ENCODE measurements around the gene SPATA2L.
"Not testable (repeated sequence)": the region's sequence is repeated elsewhere in the genome, so short reads cannot be mapped to it uniquely, and the experiment has no call there.

DNA sequence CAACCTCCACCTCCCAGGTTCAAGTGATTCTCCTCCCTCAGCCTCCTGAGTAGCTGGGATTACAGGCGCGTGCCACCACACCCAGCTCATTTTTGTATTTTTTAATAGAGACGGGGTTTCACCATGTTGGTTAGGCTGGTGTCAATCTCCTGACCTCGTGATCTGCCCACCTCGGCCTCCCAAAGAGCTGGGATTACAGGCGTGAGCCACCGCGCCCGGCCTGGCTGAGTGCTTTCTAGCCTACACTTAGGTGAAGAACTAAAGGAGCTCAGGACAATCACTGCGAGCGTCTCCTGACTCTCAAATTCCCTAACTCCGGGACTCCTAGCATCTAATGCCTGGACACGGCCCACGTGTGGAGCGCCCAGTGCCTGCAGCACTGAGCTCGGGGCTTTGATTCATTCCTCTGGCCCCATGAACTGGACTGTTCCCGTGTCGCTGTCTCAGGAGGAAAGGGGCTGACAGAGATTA is 1.8 kb downstream of the SPATA2L start:
- TF ChIP-seq EZH2 (IDR thresholded peaks at IDR 0.05; ENCODE audit: insufficient read depth, low read length), result not testable (repeated sequence)
- TF ChIP-seq, protein P1, sequence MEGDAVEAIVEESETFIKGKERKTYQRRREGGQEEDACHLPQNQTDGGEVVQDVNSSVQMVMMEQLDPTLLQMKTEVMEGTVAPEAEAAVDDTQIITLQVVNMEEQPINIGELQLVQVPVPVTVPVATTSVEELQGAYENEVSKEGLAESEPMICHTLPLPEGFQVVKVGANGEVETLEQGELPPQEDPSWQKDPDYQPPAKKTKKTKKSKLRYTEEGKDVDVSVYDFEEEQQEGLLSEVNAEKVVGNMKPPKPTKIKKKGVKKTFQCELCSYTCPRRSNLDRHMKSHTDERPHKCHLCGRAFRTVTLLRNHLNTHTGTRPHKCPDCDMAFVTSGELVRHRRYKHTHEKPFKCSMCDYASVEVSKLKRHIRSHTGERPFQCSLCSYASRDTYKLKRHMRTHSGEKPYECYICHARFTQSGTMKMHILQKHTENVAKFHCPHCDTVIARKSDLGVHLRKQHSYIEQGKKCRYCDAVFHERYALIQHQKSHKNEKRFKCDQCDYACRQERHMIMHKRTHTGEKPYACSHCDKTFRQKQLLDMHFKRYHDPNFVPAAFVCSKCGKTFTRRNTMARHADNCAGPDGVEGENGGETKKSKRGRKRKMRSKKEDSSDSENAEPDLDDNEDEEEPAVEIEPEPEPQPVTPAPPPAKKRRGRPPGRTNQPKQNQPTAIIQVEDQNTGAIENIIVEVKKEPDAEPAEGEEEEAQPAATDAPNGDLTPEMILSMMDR (IDR thresholded peaks at IDR 0.05; ENCODE audit: insufficient read depth, low read depth, low read length), result not testable (repeated sequence)
